Measurements from ENCODE around the gene RREB1. TPM values are rescaled to one million over a fixed set of nuclear protein-coding genes. Genes with fewer than 3 reads are reported as not detected.

RREB1 gene
- total RNA-seq, 5 donors from 2014 or later (not counting 1 experiment from before 2014, with no cell fraction given), result 38.1 to 50.1 (median 39.6) TPM

- no peaks in the 10 kb centered on the region for H3K36me3 Mint-ChIP-seq
- no peaks in the 10 kb centered on the region for H3K9me3 Mint-ChIP-seq
- H3K27me3 Mint-ChIP-seq, result no peaks in the 10 kb centered on the region
- POLR2A ChIA-PET, result no interaction called here
- CTCF ChIA-PET, result interaction anchor here in 1 of 2 donors (0.5 kb wide), 1 partner anchor 61 kb away, joined by 3 read pairs; no protein-coding TSS in a partner anchor
- no peak for DNase-seq
- H3K36me3 ChIP-seq (ENCODE audit: control insufficient read depth in 2 of 2, extremely low read depth in 1 of 2, insufficient read depth in 1 of 2, low read length in 1 of 2), result no peaks in the 10 kb centered on the region
- H3K4me1 ChIP-seq (ENCODE audit: control insufficient read depth in 1 of 2, extremely low read depth in 1 of 2, insufficient read depth in 2 of 2, low read length in 2 of 2), result peaks cover 0 to 5% of the 10 kb centered on the region in 2 experiments
- no peak overlapping the region for H3K4me3 Mint-ChIP-seq
- H3K9me3 ChIP-seq, result no peaks in the 10 kb centered on the region
- H3K4me1 Mint-ChIP-seq, result peaks cover 0 to 6% (median 3%) of the 10 kb centered on the region in 3 donors
- no peak overlapping the region for H3K4me3 ChIP-seq (ENCODE audit: control insufficient read depth in 1 of 2, extremely low read depth in 1 of 2, low read length in 1 of 2)
- peaks cover 0 to 2% of the 10 kb centered on the region in 2 experiments for H3K27me3 ChIP-seq (replicated peaks in 1 of 2; ENCODE audit: control insufficient read depth in 2 of 2, extremely low read depth in 1 of 2, insufficient read depth in 2 of 2, low read length in 1 of 2)
- H3K27ac Mint-ChIP-seq, result no peak overlapping the region
- H3K27ac ChIP-seq (ENCODE audit: low read length), result no peak overlapping the region
- no peak for ATAC-seq (replicated peaks in 1 of 4)
- 100% methylated on average over 2 of the region's 2 CpGs for WGBS (ENCODE audit: insufficient coverage)
These were observed 8.8 kb upstream of the RREB1 start for GRCh38 chr6:7098993-7099392.

DNA sequence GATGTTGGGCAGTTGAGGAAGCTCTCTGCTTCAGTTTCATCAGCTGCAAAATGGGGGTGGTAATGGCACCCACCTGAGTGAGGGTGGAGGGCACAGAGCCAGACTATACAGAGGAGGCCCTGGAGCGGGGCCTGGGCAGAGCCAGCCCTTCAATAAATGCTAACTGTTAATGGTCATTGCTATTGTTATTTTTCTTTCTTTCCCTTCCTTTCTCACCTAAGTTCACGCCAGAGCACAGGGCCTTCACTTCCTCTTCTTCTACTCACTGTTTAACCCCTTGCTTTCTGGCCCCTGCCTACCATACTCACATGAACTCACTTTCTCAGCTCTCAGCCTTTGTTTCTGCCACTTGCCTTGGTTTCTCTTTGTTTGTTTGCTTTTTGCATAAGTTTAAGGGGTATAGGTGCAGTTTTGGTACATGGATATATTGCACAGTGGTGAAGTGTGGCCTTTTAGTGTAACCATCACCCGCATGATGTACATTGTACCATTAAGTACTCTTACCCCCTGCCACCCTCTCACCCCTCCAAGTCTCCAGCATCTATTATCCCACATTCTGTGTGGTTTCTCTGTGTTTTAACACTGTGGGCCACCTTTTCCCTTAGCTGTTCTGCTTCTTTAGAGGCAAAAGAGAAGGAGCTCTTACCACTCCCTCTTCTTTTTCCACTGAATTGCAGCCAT, 7.5 kb upstream of the RREB1 start:
- no peaks in the 10 kb centered on the region for H3K36me3 Mint-ChIP-seq
- Histone ChIP-seq H3K27ac (ENCODE audit: low read length) (no peak overlapping the region), H3K36me3 (ENCODE audit: control insufficient read depth in 2 of 2, extremely low read depth in 1 of 2, insufficient read depth in 1 of 2, low read length in 1 of 2) (no peaks in the 10 kb centered on the region), H3K27me3 (replicated peaks in 1 of 2; ENCODE audit: control insufficient read depth in 2 of 2, extremely low read depth in 1 of 2, insufficient read depth in 2 of 2, low read length in 1 of 2) (peaks cover 0 to 2% of the 10 kb centered on the region in 2 experiments), H3K9me3 (no peaks in the 10 kb centered on the region), H3K4me1 (ENCODE audit: control insufficient read depth in 1 of 2, extremely low read depth in 1 of 2, insufficient read depth in 2 of 2, low read length in 2 of 2) (peaks cover 0 to 5% of the 10 kb centered on the region in 2 experiments), H3K4me3 (ENCODE audit: control insufficient read depth in 1 of 2, extremely low read depth in 1 of 2, low read length in 1 of 2) (no peak overlapping the region)
- no peak overlapping the region for H3K4me3 Mint-ChIP-seq
- H3K27me3 Mint-ChIP-seq, result no peaks in the 10 kb centered on the region
- ATAC-seq (replicated peaks in 1 of 4), result peak in 1 of 4 experiments; percentile 23
- no peak overlapping the region for H3K27ac Mint-ChIP-seq
- DNase-seq, result no peak
- H3K9me3 Mint-ChIP-seq, result no peaks in the 10 kb centered on the region
- H3K4me1 Mint-ChIP-seq, result peaks cover 0 to 6% (median 3%) of the 10 kb centered on the region in 3 donors
- 50% methylated on average over 2 of the region's 3 CpGs for WGBS (ENCODE audit: insufficient coverage)
- POLR2A ChIA-PET, result no interaction called here
- CTCF ChIA-PET, result no interaction called here

DNA sequence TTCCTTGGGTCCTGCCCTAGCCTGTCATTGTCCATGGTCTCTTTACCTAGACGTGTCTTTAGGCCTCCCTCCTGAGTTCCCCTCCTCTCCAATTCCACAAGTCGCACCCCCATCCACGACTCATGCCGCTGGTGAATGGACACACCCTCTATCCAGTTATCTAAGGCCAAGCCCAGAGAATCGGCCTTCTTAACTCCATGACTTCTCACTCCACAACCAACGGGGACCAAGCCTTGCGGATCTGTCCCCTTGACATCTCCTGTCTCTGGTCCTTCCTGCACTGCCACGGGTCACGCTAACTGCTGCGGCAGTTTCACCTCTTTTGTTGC, 7.0 kb upstream of the RREB1 start:
- H3K4me1 Mint-ChIP-seq, result peaks cover 0 to 6% (median 3%) of the 10 kb centered on the region in 3 donors
- WGBS (ENCODE audit: insufficient coverage), result 93% methylated on average over 10 of the region's 10 CpGs
- H3K27me3 Mint-ChIP-seq, result no peaks in the 10 kb centered on the region
- no peaks in the 10 kb centered on the region for H3K9me3 ChIP-seq
- no peak for DNase-seq
- H3K27ac Mint-ChIP-seq, result no peak overlapping the region
- no peaks in the 10 kb centered on the region for H3K36me3 ChIP-seq (ENCODE audit: control insufficient read depth in 2 of 2, extremely low read depth in 1 of 2, insufficient read depth in 1 of 2, low read length in 1 of 2)
- H3K4me3 Mint-ChIP-seq, result no peak overlapping the region
- peaks cover 0 to 2% of the 10 kb centered on the region in 2 experiments for H3K27me3 ChIP-seq (replicated peaks in 1 of 2; ENCODE audit: control insufficient read depth in 2 of 2, extremely low read depth in 1 of 2, insufficient read depth in 2 of 2, low read length in 1 of 2)
- ATAC-seq (replicated peaks in 1 of 4), result no peak
- no peaks in the 10 kb centered on the region for H3K9me3 Mint-ChIP-seq
- H3K36me3 Mint-ChIP-seq, result no peaks in the 10 kb centered on the region
- peaks cover 0 to 5% of the 10 kb centered on the region in 2 experiments for H3K4me1 ChIP-seq (ENCODE audit: control insufficient read depth in 1 of 2, extremely low read depth in 1 of 2, insufficient read depth in 2 of 2, low read length in 2 of 2)
- ChIA-PET POLR2A (no interaction called here), CTCF (no interaction called here)
- no peak overlapping the region for H3K4me3 ChIP-seq (ENCODE audit: control insufficient read depth in 1 of 2, extremely low read depth in 1 of 2, low read length in 1 of 2)
- no peak overlapping the region for H3K27ac ChIP-seq (ENCODE audit: low read length)

DNA sequence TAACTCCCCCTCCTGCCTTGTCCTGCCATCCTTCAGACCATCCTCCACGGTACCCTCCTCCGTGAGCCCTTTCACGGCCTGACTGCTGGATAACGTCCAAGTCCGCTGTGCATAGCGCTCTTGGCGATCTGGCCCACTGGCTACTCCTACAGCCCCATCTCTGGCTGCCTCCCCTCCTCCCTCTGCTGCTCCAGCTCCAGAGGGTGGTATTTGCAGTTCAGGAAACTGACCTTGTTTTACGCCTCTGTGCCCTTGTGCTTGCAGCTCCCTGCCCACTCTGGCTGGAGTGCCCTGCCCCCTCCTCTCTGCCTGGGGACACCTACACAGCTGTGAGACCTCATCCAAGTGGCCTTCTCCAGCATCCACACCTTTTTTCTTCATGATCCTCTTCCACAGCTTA, 6.5 kb upstream of the RREB1 start:
- ATAC-seq (replicated peaks in 1 of 4), result no peak
- Mint-ChIP-seq H3K27ac (no peak overlapping the region), H3K4me3 (no peak overlapping the region), H3K9me3 (no peaks in the 10 kb centered on the region), H3K27me3 (no peaks in the 10 kb centered on the region), H3K36me3 (no peaks in the 10 kb centered on the region), H3K4me1 (peaks cover 4 to 7% (median 6%) of the 10 kb centered on the region in 3 donors)
- Histone ChIP-seq H3K4me3 (ENCODE audit: control insufficient read depth in 1 of 2, extremely low read depth in 1 of 2, low read length in 1 of 2) (no peak overlapping the region), H3K4me1 (ENCODE audit: control insufficient read depth in 1 of 2, extremely low read depth in 1 of 2, insufficient read depth in 2 of 2, low read length in 2 of 2) (peaks cover 0 to 5% of the 10 kb centered on the region in 2 experiments), H3K27ac (ENCODE audit: low read length) (no peak overlapping the region), H3K36me3 (ENCODE audit: control insufficient read depth in 2 of 2, extremely low read depth in 1 of 2, insufficient read depth in 1 of 2, low read length in 1 of 2) (no peaks in the 10 kb centered on the region), H3K27me3 (replicated peaks in 1 of 2; ENCODE audit: control insufficient read depth in 2 of 2, extremely low read depth in 1 of 2, insufficient read depth in 2 of 2, low read length in 1 of 2) (peaks cover 0 to 2% of the 10 kb centered on the region in 2 experiments), H3K9me3 (no peaks in the 10 kb centered on the region)
- WGBS (ENCODE audit: insufficient coverage), result 100% methylated on average over 8 of the region's 8 CpGs
- no peak for DNase-seq
- POLR2A ChIA-PET, result interaction anchor here in 1 of 2 donors (0.7 kb wide), 1 partner anchor 62 kb away, joined by 4 read pairs; no protein-coding TSS in a partner anchor
- CTCF ChIA-PET, result no interaction called here

DNA sequence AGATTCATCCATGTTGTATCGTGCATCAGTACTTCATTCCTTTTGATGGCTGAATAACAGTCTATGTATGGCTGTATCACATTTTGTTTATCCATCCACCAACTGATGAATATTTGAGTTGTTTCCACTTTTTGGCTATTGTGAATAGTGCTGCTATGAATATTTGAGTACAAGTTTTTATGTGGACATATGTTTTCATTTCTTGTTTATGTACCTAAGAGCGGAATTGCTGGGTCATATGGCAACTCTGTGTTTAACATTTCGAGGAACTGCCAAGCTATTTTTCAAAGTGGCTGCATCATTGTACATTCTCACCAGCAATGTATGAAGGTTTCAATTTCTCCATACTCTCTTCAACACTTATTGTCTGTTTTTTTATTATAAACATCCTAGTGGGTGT, 3.0 kb upstream of the RREB1 start:
- Histone ChIP-seq H3K4me1 (ENCODE audit: control insufficient read depth in 1 of 2, extremely low read depth in 1 of 2, insufficient read depth in 2 of 2, low read length in 2 of 2) (peaks cover 10 to 12% of the 10 kb centered on the region in 2 experiments), H3K27me3 (replicated peaks in 1 of 2; ENCODE audit: control insufficient read depth in 2 of 2, extremely low read depth in 1 of 2, insufficient read depth in 2 of 2, low read length in 1 of 2) (peaks cover 0 to 2% of the 10 kb centered on the region in 2 experiments), H3K4me3 (ENCODE audit: control insufficient read depth in 1 of 2, extremely low read depth in 1 of 2, low read length in 1 of 2) (no peak overlapping the region), H3K36me3 (ENCODE audit: control insufficient read depth in 2 of 2, extremely low read depth in 1 of 2, insufficient read depth in 1 of 2, low read length in 1 of 2) (no peaks in the 10 kb centered on the region), H3K9me3 (no peaks in the 10 kb centered on the region), H3K27ac (ENCODE audit: low read length) (no peak overlapping the region)
- no peak for ATAC-seq (replicated peaks in 1 of 4)
- Mint-ChIP-seq H3K9me3 (no peaks in the 10 kb centered on the region), H3K4me3 (no peak overlapping the region), H3K27ac (no peak overlapping the region), H3K27me3 (no peaks in the 10 kb centered on the region), H3K36me3 (no peaks in the 10 kb centered on the region), H3K4me1 (peaks cover 12 to 17% (median 14%) of the 10 kb centered on the region in 3 donors)
- WGBS (ENCODE audit: insufficient coverage), result 83% methylated on average over 1 of the region's 3 CpGs
- ChIA-PET CTCF (no interaction called here), POLR2A (interaction anchor here in 1 of 2 donors (0.7 kb wide), 1 partner anchor 1922 kb away, joined by 6 read pairs; no protein-coding TSS in a partner anchor)
- no peak for DNase-seq

GRCh38 chr6:7106215-7106751, 1.5 kb upstream of the RREB1 start:
- Mint-ChIP-seq H3K4me3 (peak overlapping the region; percentile 92 to 96 (median 95)), H3K36me3 (no peaks in the 10 kb centered on the region), H3K9me3 (no peaks in the 10 kb centered on the region), H3K4me1 (peaks cover 26% of the 10 kb centered on the region in 3 donors), H3K27ac (peak overlapping the region; percentile 93 to 94), H3K27me3 (no peaks in the 10 kb centered on the region)
- H3K4me3 ChIP-seq (ENCODE audit: control insufficient read depth in 1 of 2, extremely low read depth in 1 of 2, low read length in 1 of 2), result peak overlapping the region in 1 of 2 donors; percentile 88
- CTCF ChIA-PET, result interaction anchor here (0.6 to 1.7 kb wide), 7 partner anchors 10 to 1716 kb away, joined by 3 to 6 read pairs (median 4); no protein-coding TSS in a partner anchor
- POLR2A ChIA-PET, result no interaction called here
- peaks cover 0 to 2% of the 10 kb centered on the region in 2 experiments for H3K27me3 ChIP-seq (replicated peaks in 1 of 2; ENCODE audit: control insufficient read depth in 2 of 2, extremely low read depth in 1 of 2, insufficient read depth in 2 of 2, low read length in 1 of 2)
- H3K9me3 ChIP-seq, result no peaks in the 10 kb centered on the region
- 62% methylated on average over 6 of the region's 10 CpGs for WGBS (ENCODE audit: insufficient coverage)
- H3K4me1 ChIP-seq (ENCODE audit: control insufficient read depth in 1 of 2, extremely low read depth in 1 of 2, insufficient read depth in 2 of 2, low read length in 2 of 2), result peaks cover 16% of the 10 kb centered on the region in 2 experiments
- ATAC-seq (replicated peaks in 1 of 4) (no peak), DNase-seq (no peak)
- H3K36me3 ChIP-seq (ENCODE audit: control insufficient read depth in 2 of 2, extremely low read depth in 1 of 2, insufficient read depth in 1 of 2, low read length in 1 of 2), result no peaks in the 10 kb centered on the region
- H3K27ac ChIP-seq (ENCODE audit: low read length), result peak overlapping the region; percentile 69

All from T-cell (primary cell).